ENCODE measurements around the gene P2RX1.

P2RX1 gene

DNA sequence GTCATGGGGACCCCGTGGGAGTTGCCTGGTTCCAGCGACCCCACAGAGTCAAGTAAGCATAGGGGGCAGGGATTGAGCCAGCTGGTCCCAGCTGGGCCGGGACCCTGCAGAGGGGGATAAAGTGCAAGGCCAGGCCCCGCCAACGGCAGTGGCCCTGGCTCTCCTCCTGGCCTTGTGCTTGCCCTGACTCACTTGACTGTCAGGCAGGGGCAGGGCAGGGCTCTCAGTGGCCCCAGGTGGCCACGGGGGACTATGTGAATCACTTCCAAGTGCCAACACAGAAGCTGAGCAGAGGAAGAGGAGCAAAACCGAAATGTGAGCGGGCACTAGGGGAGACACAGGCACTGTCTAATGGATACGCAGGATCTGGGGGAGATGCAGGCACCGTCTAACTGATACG lies 48.7 kb downstream of the P2RX1 start:
- TF ChIP-seq SIN3A (IDR thresholded peaks at IDR 0.05; ENCODE audit: borderline replicate concordance, insufficient read depth, low read length) (no peak), REST (IDR thresholded peaks at IDR 0.05; ENCODE audit: insufficient read depth in 1 of 2, low read depth in 2 of 2, low read length in 2 of 2) (no peak), POLR2AphosphoS5 (IDR thresholded peaks at IDR 0.05; ENCODE audit: low read depth, low read length) (no peak), FOXP2 (optimal IDR thresholded peaks at IDR 0.05; ENCODE audit: borderline replicate concordance, extremely low read depth, extremely low read length, insufficient read depth) (no peak), TAF1 (IDR thresholded peaks at IDR 0.05; ENCODE audit: borderline replicate concordance, insufficient read depth, low read length) (no peak)

DNA sequence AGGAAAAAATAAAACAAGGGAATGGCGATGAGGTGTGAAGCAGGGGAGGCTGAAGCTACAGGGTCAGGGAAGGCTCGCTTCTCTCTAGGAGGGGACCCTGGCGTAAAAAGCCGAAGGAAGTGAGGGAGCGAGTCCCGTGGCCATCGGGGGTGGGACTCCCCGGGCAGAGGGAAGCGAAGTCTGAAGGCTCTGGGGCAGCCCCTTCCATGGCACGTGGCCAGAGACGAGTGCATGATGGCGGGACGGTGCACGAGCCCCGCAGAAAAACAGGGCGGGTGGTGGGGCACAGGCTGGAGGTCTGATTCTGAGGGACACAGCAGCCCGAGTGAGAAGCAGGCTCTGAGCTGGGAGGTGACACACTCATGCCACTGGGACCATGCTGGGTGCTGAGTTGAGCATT lies 49.2 kb downstream of the P2RX1 start:
- TF ChIP-seq POLR2AphosphoS5 (IDR thresholded peaks at IDR 0.05; ENCODE audit: low read depth, low read length), result no peak
- TF ChIP-seq REST (IDR thresholded peaks at IDR 0.05; ENCODE audit: insufficient read depth in 1 of 2, low read depth in 2 of 2, low read length in 2 of 2), result no peak
- no peak for TF ChIP-seq SIN3A (IDR thresholded peaks at IDR 0.05; ENCODE audit: borderline replicate concordance, insufficient read depth, low read length)
- TF ChIP-seq FOXP2 (optimal IDR thresholded peaks at IDR 0.05; ENCODE audit: borderline replicate concordance, extremely low read depth, extremely low read length, insufficient read depth), result no peak
- TF ChIP-seq TAF1 (IDR thresholded peaks at IDR 0.05; ENCODE audit: borderline replicate concordance, insufficient read depth, low read length), result no peak

DNA sequence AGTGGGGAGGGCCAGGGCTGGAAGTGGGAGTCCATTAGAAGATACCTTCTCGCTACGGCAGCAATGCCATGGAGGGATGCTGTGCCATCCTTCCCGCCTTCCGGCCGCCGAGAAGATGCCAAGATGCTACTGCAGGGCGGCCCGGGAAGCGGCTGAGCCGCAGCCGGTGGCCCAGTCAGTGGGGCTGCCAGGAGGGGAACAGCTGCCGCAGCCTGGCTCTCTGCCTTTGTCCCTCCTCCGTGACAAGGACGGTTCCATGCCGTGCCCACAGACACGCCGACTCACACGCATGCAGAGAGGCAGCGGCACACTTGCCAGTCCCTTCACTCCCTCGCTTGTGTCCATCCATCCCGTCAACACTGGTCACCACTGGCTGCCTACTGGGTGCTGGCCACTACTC lies 50.0 kb downstream of the P2RX1 start:
- TF ChIP-seq POLR2AphosphoS5 (IDR thresholded peaks at IDR 0.05; ENCODE audit: low read depth, low read length), result no peak
- no peak for TF ChIP-seq REST (IDR thresholded peaks at IDR 0.05; ENCODE audit: insufficient read depth in 1 of 2, low read depth in 2 of 2, low read length in 2 of 2)
- no peak for TF ChIP-seq SIN3A (IDR thresholded peaks at IDR 0.05; ENCODE audit: borderline replicate concordance, insufficient read depth, low read length)
- TF ChIP-seq TAF1 (IDR thresholded peaks at IDR 0.05; ENCODE audit: borderline replicate concordance, insufficient read depth, low read length), result no peak

DNA sequence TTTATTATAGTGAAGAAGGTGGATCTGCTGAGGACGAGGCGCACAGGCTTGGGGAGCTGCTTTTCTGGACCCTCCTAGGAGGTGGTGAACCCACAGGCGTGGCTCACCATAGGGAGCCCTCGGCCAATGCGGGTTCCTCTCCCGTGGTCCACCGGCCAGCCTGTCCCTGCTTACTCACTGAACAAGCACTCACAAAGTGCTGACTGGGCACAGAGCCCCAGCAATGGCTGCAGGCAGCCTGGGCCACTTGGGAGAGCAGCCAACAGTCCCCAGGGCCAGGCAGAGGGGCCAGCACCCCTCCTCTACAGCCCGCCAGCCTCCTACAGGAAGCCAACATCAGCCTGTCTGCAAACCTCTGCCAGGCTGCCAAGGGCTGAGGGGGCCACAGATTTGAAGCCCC lies 51.1 kb downstream of the P2RX1 start:
- TF ChIP-seq REST (IDR thresholded peaks at IDR 0.05; ENCODE audit: insufficient read depth in 1 of 2, low read depth in 2 of 2, low read length in 2 of 2) (no peak), POLR2AphosphoS5 (IDR thresholded peaks at IDR 0.05; ENCODE audit: low read depth, low read length) (no peak), FOXP2 (optimal IDR thresholded peaks at IDR 0.05; ENCODE audit: borderline replicate concordance, extremely low read depth, extremely low read length, insufficient read depth) (no peak), SIN3A (IDR thresholded peaks at IDR 0.05; ENCODE audit: borderline replicate concordance, insufficient read depth, low read length) (no peak), TAF1 (IDR thresholded peaks at IDR 0.05; ENCODE audit: borderline replicate concordance, insufficient read depth, low read length) (no peak)

- TF ChIP-seq TAF1 (IDR thresholded peaks at IDR 0.05; ENCODE audit: borderline replicate concordance, insufficient read depth, low read length) (no peak), SIN3A (IDR thresholded peaks at IDR 0.05; ENCODE audit: borderline replicate concordance, insufficient read depth, low read length) (no peak), REST (IDR thresholded peaks at IDR 0.05; ENCODE audit: insufficient read depth in 1 of 2, low read depth in 2 of 2, low read length in 2 of 2) (no peak), POLR2AphosphoS5 (IDR thresholded peaks at IDR 0.05; ENCODE audit: low read depth, low read length) (no peak), FOXP2 (optimal IDR thresholded peaks at IDR 0.05; ENCODE audit: borderline replicate concordance, extremely low read depth, extremely low read length, insufficient read depth) (no peak)
These were observed 51.7 kb downstream of the P2RX1 start for GRCh38 chr17:3864534-3864933.
